ENCODE measurements around the gene AOPEP.

AOPEP gene

DNA sequence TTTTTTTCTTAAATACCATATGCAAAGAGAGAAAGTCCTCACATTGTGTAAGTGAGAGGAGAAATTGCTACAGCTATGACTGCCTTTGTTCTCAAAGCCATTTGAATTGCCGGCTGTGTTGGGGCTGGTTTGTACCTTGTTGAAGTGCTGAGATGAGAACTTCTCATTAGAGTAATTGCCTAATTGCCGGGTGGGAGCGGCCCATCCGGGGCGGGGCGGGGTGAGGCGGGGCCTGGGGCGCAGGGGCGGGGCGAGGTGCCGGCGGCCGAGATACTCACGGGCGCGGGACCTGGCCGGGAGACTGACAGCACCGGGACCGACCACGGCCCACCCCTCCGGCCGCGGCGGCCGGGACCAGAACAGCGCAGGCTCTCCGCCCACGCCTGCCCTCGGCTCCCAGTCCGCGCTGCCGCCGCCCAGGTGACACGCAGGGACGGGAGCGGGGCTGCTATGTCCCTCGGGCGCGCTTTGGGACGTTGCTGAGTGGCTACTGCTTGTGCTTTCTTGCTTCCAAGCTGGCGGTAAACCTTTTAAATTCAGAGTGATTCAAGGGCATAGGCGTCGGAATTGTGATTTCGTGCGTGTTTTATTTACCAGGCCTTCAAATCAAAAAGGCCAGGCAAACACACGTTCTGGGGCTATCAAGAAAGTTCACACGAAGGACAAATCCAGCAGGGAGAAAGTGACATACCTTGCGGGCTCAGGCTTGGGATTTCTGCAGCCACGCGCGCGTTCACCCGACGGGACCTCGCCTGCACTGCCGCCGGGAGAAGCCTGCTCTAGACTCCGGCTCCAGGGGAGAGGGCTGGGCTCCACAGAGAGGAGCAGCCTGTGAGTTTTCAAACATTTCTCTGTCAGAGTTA is 322.0 kb downstream of the AOPEP start:
- no peak for DNase-seq

GRCh38 chr9:95049761-95050160 is 323.3 kb downstream of the AOPEP start:
- no peak for DNase-seq

DNA sequence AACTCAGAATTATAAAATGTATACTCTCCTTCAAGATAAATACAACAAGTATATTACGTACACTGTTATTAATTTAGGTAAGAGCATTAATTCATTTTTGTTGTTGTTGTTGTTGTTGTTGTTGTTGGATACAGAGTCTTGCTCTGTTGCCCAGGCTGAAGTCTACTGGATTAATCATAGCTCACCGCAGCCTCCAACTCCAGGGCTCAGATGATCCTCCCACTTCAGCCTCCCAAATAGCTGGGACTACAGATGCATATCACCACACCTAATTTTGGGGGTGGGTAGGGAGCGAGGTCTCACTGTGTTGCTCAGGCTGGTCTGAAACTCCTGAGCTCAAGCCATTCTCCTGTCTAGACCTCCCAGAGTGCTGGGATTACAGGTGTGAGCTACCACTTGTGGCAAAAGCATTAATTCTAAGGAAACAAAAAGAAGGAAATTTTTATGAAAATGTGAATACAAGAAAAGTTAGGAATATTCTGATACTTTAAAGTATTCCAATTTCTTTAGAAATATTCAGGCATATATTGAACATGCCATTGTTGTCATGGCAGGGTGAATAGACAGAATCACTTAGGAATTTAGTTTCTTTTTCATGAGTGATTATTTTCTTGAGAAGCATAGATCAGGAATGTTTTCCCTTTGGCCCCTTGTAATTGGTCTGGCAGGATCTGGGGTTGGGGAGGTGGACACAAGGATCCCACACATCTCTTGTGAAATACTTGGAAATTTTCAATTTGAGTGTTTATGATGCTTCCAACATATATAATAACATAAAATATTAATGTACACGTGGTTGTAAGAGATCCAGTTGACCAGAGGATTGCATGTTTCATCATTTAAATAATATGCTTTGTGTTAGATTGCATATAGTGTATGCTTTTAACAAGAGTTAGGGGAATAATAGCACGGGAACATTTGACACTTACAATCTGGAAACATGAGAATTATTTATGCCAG is 327.4 kb downstream of the AOPEP start:
- no peak for DNase-seq

DNA sequence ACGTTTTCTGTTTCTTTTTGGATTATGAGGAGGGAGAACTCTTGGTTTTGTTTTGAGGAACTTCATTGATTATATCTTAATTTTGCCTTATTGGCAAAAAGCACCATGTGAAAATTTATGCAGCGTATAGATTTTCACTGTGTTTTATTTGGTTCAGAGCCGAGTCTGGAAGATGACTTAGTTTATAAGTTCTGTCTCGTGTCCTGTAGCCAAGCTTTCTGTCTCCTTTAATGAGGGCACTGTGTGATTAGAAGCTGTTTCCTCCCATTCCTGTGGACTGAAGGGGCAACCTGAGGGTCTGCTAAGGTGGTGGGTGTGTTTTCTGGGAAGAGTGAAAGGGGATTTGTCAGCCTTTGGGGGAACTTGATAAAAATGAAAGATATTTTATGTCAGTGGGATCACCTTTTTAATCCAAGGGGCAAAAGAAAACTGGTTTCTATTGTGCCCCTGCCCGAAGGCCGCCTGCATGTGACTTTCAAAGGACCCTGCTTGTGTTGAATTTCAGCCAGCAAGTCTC is 328.9 kb downstream of the AOPEP start:
- no peak for DNase-seq

DNA sequence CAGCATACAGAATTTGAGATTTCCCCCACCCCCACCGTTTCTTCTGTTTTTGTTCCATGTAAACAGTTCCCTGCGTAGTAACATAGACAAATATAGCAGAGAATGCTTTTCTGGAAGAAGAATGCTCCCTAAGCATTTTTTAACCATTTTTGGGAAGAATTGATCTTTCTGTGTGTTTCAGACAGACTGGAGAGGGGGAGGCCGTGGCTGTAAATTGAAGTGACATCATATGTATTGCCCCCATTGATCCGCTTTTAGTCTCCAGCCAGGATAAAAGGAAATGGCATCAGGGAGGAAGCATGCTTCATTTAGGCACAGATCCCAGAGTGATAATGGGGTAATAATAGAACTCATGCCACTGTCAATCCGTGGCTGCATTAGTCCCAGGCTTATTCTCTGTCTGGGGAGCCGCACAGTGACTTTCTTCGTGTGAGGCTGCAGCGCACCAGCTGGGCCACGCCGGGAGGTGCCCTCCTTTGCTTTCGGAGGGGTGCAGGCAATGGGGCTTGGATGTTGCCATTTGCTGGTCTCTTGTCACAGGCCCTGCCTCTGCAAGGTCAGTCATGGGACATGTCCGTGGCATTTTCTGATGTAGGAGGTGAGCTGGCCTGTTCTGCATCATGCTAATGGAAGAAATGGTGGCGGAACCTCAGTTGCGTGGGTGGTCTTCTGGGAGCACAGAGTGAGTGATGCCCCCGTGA is 329.5 kb downstream of the AOPEP start:
- no peak for DNase-seq

DNA sequence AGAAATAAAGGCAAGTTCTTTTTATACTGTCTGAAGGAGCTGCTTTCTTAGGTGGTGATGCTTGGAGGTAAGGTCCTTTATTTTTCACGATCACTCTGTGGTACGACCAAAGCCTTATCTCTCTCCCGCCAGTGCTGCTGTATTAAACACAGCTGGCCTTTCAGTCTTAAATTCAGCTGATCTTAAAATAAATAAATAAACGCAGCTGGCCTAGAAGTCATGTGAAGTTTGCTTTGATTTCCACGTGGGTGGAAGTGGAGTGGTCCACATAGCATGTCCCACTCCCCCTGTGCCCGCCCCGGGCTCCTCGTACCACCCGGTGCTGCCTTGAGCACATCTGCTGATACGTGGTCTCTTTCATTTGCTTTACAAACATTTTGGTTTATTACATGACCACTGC is 330.6 kb downstream of the AOPEP start:
- DNase-seq: no peak

GRCh38 chr9:95058121-95058785 is 331.8 kb downstream of the AOPEP start:
- DNase-seq: no peak

DNA sequence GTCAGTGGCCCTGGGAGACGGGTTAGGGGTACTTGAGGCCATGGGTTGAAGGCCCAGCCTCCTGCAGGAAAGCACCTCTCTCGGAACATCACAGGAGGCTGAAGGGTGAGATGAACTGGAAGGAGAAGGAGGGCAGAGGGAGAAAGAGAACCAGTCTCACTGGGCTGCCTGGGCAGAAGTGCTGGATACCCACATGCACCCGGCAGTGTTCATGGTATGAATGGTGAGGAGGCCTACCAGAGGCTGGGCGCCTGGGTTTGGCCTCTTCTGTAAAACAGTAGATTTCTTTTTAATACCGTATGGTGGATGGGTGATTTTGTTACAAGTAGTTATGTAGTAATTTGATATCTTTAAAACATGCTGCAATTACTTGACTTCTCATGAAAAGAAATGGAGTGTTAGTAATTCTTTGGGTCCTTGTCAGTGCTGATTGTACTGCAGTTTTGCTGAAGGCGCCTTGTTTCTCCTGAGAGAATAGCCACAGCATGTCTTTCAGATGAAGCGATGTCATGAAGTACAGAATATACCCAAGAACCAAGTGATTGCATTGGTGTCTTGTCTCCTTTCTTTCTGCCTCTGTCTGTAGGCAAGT is 332.4 kb downstream of the AOPEP start:
- DNase-seq: no peak

- DNase-seq: no peak
Measured at GRCh38 chr9:95060234-95060633, 333.7 kb downstream of the AOPEP start.

- no peak for DNase-seq
Measured at GRCh38 chr9:95060916-95061315, 334.4 kb downstream of the AOPEP start.

DNA sequence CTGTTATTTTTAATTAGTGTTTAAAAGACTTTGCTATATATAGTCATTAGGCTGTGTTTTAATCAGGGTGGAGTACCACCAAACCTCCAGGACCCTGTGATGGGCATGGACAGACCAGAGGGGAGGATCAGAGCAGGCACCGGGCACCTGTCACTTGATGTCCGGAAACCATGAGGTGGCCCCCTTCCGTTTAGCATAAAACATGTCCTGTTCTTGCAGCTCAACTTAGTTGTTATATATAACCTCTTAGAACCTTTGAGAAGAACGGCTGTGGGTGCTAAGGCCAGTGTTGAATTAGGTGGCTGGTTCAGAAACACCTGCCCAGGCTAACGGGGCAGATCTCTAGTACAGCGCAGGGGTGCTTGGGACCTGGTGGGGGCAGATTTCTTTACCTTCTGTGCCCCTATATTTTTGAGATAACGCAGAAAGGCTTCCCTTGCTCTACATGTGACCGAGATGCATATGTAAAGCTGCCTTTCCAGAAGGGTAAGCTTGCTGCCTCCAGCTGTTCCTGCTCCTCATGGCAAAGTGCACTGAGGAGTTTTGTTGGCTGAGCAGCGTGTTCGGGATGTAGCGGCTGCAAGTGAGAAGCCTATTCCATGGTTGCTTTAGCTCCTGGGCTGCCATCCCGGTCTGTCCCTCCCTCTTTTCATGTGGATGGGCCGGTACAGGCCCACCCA is 335.6 kb downstream of the AOPEP start:
- no peak for DNase-seq

GRCh38 chr9:95062596-95063065 is 336.1 kb downstream of the AOPEP start:
- DNase-seq: no peak

- DNase-seq: no peak
Measured at GRCh38 chr9:95063300-95063699, 336.8 kb downstream of the AOPEP start.

- no peak for DNase-seq
Measured at GRCh38 chr9:95065224-95065623, 338.7 kb downstream of the AOPEP start.

DNA sequence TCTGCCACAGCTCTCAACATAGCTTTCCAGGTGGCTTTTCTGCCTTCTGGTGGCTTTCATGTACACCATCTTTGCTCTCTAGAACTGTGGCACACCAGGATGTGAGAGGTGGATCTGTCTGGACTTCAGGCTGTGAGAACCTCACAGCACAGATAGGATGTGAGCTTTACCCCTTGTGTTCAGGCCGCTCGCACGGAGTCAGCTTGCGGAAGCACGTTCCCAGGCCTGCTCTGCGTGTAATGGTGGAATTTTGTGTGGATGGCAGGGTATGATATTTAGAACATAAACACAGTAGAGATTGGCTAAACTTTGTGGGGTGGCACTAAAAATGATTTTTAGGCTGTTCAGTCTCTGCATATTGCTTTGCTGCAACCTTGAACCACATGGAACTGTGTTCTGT is 340.6 kb downstream of the AOPEP start:
- DNase-seq: no peak

DNA sequence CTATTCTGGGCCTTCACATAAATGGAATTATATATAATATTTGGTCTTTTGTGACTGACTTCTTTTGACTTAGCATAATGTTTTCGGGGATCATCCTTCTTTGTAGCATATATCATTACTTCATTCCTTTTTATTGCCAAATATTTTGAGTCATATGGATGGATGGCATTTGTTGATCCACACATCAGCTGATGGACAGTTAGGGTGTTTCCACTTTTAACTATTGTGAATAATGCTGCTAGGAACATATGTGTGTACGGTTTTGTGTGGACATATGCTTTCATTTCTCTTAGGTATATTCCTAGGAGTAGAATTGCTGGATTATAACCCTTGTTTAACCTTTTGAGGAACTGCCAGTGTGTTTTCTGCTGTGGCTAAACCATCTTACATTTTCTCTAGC is 341.4 kb downstream of the AOPEP start:
- DNase-seq: no peak

DNA sequence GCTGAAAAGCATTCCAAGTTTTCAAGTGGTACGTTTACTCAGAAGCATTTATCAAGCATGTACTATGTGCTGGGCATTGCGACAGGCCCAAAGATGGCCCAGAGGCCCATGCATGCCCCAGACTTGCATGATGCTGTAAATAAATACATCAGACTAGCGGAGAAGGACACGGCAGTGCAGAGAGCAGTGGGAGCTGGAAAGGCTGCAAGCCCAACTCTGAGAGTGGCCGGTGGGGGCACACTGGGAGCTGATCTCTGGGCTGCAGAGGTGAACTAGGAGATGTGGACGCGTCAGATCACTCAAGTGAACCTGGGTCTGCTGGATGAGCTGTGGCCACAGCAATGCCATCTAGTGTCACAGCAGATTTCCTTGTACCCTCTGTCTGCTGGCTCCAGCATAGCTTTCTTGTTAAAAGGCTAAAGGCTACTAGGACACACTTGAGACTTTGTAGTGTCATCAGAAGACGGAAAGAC is 344.1 kb downstream of the AOPEP start:
- DNase-seq: no peak

DNA sequence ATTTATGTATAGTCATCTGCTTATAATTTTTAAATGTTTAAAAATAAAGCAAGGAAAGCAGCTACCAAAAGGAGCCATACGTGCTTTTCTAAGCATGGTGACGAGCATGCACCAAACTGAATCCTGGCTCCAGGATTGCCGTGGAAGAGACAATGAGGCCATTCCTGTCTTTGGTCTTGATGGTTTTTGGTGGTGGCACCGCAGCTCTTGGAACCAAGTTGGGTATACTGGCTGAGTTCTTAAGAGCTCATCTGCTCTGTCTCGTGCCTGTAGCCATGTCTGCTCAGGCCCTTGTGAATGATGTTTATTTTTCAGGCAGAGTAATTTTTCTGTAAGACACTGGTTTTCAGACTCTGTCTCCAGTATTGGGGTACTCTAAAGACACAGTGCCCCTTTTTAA is 345.0 kb downstream of the AOPEP start:
- DNase-seq: no peak

GRCh38 chr9:95071925-95072324 is 345.4 kb downstream of the AOPEP start:
- DNase-seq: no peak

DNA sequence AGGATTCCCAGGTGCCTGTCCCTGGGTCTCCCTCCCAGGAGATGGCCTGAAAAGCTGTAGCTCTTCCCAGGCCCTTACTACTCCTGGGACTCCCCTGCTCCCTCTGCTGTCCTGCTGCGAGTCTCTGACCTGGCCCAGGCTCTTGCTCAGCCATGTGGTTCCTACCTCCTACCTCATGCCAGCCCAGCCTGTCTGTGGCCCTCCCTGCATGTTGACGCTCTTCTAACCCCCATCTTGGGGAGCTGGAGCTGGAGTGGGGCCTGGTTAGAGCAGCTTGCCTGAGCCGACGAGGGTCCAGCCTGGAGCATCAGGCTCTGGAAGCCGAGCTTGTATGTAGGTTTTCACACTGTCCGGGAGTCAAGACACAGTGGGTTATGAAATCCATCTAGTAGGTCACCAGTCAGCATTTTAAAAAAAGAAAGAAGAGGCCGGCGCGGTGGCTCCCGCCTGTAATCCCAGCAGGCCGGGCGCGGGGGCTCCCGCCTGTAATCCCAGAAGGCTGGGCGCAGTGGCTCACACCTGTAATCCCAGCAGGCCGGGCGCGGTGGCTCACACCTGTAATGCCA is 346.6 kb downstream of the AOPEP start:
- DNase-seq: no peak

- no peak for DNase-seq
Measured at GRCh38 chr9:95073918-95074317, 347.4 kb downstream of the AOPEP start.

Data from GDM1 (cell line).